Measurements from ENCODE around the gene HYAL3.
"Not testable (repeated sequence)": the region's sequence is repeated elsewhere in the genome, so short reads cannot be mapped to it uniquely, and the experiment has no call there.

The HYAL3 gene

GRCh38 chr3:50317300-50317699 is 18.1 kb upstream of the HYAL3 start:
- DNase-seq (ENCODE audit: low read depth in 4 of 4, low spot score in 1 of 4) = no peak

- no peak for DNase-seq (ENCODE audit: low read depth in 4 of 4, low spot score in 1 of 4)
Measured at GRCh38 chr3:50316657-50317242, 17.5 kb upstream of the HYAL3 start.

GRCh38 chr3:50314816-50315215 is 15.6 kb upstream of the HYAL3 start:
- no peak for DNase-seq (ENCODE audit: low read depth in 4 of 4, low spot score in 1 of 4)

- no peak for DNase-seq (ENCODE audit: low read depth in 4 of 4, low spot score in 1 of 4)
Measured at GRCh38 chr3:50314342-50314741, 15.1 kb upstream of the HYAL3 start.

GRCh38 chr3:50312041-50312440 is 12.8 kb upstream of the HYAL3 start:
- not testable (repeated sequence) for DNase-seq (ENCODE audit: low read depth in 4 of 4, low spot score in 1 of 4)

- no peak for DNase-seq (ENCODE audit: low read depth in 4 of 4, low spot score in 1 of 4)
Measured at GRCh38 chr3:50304601-50305000, 5.4 kb upstream of the HYAL3 start.

GRCh38 chr3:50303013-50303815 is 4.0 kb upstream of the HYAL3 start, which contains the start of gene HYAL1:
Gene HYAL1 (minus strand): TSS chr3:50303574. CDS start chr3:50302956, 618 bp downstream.
- DNase-seq (ENCODE audit: low read depth in 4 of 4, low spot score in 1 of 4) = no peak

GRCh38 chr3:50302095-50303012 is 3.1 kb upstream of the HYAL3 start:
- no peak for DNase-seq (ENCODE audit: low read depth in 4 of 4, low spot score in 1 of 4)

GRCh38 chr3:50300681-50301254 is 1.6 kb upstream of the HYAL3 start:
- no peak for DNase-seq (ENCODE audit: low read depth in 4 of 4, low spot score in 1 of 4)

GRCh38 chr3:50299929-50300680 is 900 bp upstream of the HYAL3 start:
- no peak for DNase-seq (ENCODE audit: low read depth in 4 of 4, low spot score in 1 of 4)

GRCh38 chr3:50299638-50299928 is 378 bp upstream of the HYAL3 start:
- no peak for DNase-seq (ENCODE audit: low read depth in 4 of 4, low spot score in 1 of 4)

GRCh38 chr3:50297896-50298725 is 1.1 kb downstream of the HYAL3 start:
- DNase-seq (ENCODE audit: low read depth in 4 of 4, low spot score in 1 of 4) = no peak

GRCh38 chr3:50297384-50297775 is 1.8 kb downstream of the HYAL3 start:
- DNase-seq (ENCODE audit: low read depth in 4 of 4, low spot score in 1 of 4) = no peak

GRCh38 chr3:50296721-50297383 is 2.4 kb downstream of the HYAL3 start:
- DNase-seq (ENCODE audit: low read depth in 4 of 4, low spot score in 1 of 4) = no peak

GRCh38 chr3:50295553-50296431 is 3.4 kb downstream of the HYAL3 start:
- DNase-seq (ENCODE audit: low read depth in 4 of 4, low spot score in 1 of 4) = no peak

GRCh38 chr3:50294492-50295403 is 4.5 kb downstream of the HYAL3 start:
- no peak for DNase-seq (ENCODE audit: low read depth in 4 of 4, low spot score in 1 of 4)

- no peak for DNase-seq (ENCODE audit: low read depth in 4 of 4, low spot score in 1 of 4)
Measured at GRCh38 chr3:50294089-50294488, 5.1 kb downstream of the HYAL3 start.
